ENCODE data around the gene THSD8. TPM values are rescaled to one million over a fixed set of nuclear protein-coding genes. Genes with fewer than 3 reads are reported as not detected.
"Not testable (repeated sequence)": the region's sequence is repeated elsewhere in the genome, so short reads cannot be mapped to it uniquely, and the experiment has no call there.

The THSD8 gene
- total RNA-seq, 1 donor from 2014 or later = not detected

- peaks cover 29% of the 10 kb centered on the region for H3K27me3 ChIP-seq
Measured at GRCh38 chr19:12842511-12842910, 40.6 kb downstream of the THSD8 start.

GRCh38 chr19:12843328-12843727, 41.5 kb downstream of the THSD8 start:
- H3K9me3 ChIP-seq = no peaks in the 10 kb centered on the region
- no peak overlapping the region for H3K4me3 ChIP-seq
- H3K36me3 ChIP-seq = no peaks in the 10 kb centered on the region
- intact Hi-C loops (cut with DNase I) = no loop called here
- H3K4me1 ChIP-seq = peaks cover 22% of the 10 kb centered on the region
- no peak overlapping the region for H3K27ac ChIP-seq
- TF ChIP-seq POLR2AphosphoS5 (IDR thresholded peaks at IDR 0.05; ENCODE audit: insufficient read depth in 1 of 2, low read depth in 1 of 2) = no peak
- TF ChIP-seq POLR2A (IDR thresholded peaks at IDR 0.05) = no peak
- no peak for TF ChIP-seq CTCF (IDR thresholded peaks at IDR 0.05)
- peaks cover 25% of the 10 kb centered on the region for H3K27me3 ChIP-seq
- no peak for DNase-seq (ENCODE audit: extremely low spot score in 2 of 2)

More at GRCh38 chr19:12842511-12842910, 40.6 kb downstream of the THSD8 start:
- no peaks in the 10 kb centered on the region for H3K36me3 ChIP-seq
- no peak overlapping the region for H3K4me3 ChIP-seq
- no peak for DNase-seq (ENCODE audit: extremely low spot score in 2 of 2)
- no peaks in the 10 kb centered on the region for H3K9me3 ChIP-seq
- H3K4me1 ChIP-seq = peaks cover 15% of the 10 kb centered on the region
- intact Hi-C loops (cut with DNase I) = no loop called here
- TF ChIP-seq POLR2AphosphoS5 (IDR thresholded peaks at IDR 0.05; ENCODE audit: insufficient read depth in 1 of 2, low read depth in 1 of 2) = no peak
- no peak for TF ChIP-seq POLR2A (IDR thresholded peaks at IDR 0.05)
- TF ChIP-seq CTCF (IDR thresholded peaks at IDR 0.05) = no peak
- H3K27ac ChIP-seq = no peak overlapping the region

- TF ChIP-seq CTCF (IDR thresholded peaks at IDR 0.05) = no peak
- no peak for TF ChIP-seq POLR2A (IDR thresholded peaks at IDR 0.05)
- no peak for TF ChIP-seq POLR2AphosphoS5 (IDR thresholded peaks at IDR 0.05; ENCODE audit: insufficient read depth in 1 of 2, low read depth in 1 of 2)
- no peak overlapping the region for H3K4me3 ChIP-seq
- H3K9me3 ChIP-seq = no peaks in the 10 kb centered on the region
- no peak overlapping the region for H3K27ac ChIP-seq
- peaks cover 18% of the 10 kb centered on the region for H3K27me3 ChIP-seq
- no peak for DNase-seq (ENCODE audit: extremely low spot score in 2 of 2)
- intact Hi-C loops (cut with DNase I) = loop anchor here (2.0 kb wide), 1 partner anchor 73 kb away; no protein-coding TSS in a partner anchor
- peaks cover 13% of the 10 kb centered on the region for H3K4me1 ChIP-seq
- no peaks in the 10 kb centered on the region for H3K36me3 ChIP-seq
Measured at GRCh38 chr19:12843999-12844732, 42.3 kb downstream of the THSD8 start.

GRCh38 chr19:12846613-12847012, 44.7 kb downstream of the THSD8 start:
- H3K36me3 ChIP-seq; H3K27ac ChIP-seq; H3K4me3 ChIP-seq; H3K27me3 ChIP-seq; H3K9me3 ChIP-seq; intact Hi-C loops (cut with DNase I); DNase-seq (ENCODE audit: extremely low spot score in 2 of 2): not testable (repeated sequence)
- H3K4me1 ChIP-seq = peaks cover 12% of the 10 kb centered on the region

GRCh38 chr19:12847159-12848139, 45.6 kb downstream of the THSD8 start:
- peak; percentile 52 to 57 for TF ChIP-seq POLR2AphosphoS5 (IDR thresholded peaks at IDR 0.05; ENCODE audit: insufficient read depth in 1 of 2, low read depth in 1 of 2)
- no peak for TF ChIP-seq POLR2A (IDR thresholded peaks at IDR 0.05)
- TF ChIP-seq CTCF (IDR thresholded peaks at IDR 0.05) = peak; percentile 96 to 100 (median 97)
- H3K27ac ChIP-seq = no peak overlapping the region
- H3K9me3 ChIP-seq = no peaks in the 10 kb centered on the region
- no peak for DNase-seq (ENCODE audit: extremely low spot score in 2 of 2)
- H3K4me1 ChIP-seq = peaks cover 12% of the 10 kb centered on the region
- intact Hi-C loops (cut with DNase I) = no loop called here
- no peaks in the 10 kb centered on the region for H3K27me3 ChIP-seq
- H3K4me3 ChIP-seq = peak overlapping the region; percentile 20 to 33
- H3K36me3 ChIP-seq = no peaks in the 10 kb centered on the region

All from vagina (tissue), 2 donors.